ENCODE data around the gene LDHB.

DNA sequence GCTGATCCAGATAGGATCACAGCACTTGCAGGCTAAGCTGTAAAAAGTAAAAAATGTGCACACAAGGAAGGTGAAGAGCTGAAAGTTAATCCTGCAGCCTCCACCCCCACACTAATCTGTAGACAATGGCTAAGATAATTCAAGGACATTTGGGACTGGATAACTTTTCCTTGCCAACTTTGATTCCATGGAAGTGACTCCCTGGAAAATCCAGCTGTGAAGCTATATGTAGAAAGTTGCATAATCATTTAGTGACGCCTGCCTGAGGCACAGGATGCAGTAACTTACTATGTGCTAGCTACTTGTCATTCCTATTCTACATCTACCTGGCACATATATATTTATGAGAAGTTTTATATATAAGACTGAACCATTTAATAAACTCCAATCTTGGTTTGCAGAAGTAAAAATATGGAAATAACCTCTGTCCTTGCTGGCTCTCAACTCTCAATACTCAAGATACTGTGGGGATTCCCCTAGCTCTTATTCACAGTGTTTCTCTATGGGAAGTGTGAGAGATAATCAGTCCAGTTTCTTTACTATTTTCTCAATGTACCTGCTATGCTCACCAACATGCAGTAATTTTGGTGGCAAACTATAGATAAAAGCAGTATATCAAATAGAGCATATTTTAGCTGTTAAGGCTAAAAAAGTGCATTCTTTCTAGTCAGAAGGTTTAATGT, 14.8 kb downstream of the LDHB start:
- no peak for TF ChIP-seq FOXM1 (IDR thresholded peaks at IDR 0.05; ENCODE audit: borderline replicate concordance, low read depth)
- no peak for TF ChIP-seq CREB1 (IDR thresholded peaks at IDR 0.05; ENCODE audit: low read depth)
